GM21447 (cell line): Measurements from ENCODE around the gene SLC35G4.
"Not testable (repeated sequence)": the region's sequence is repeated elsewhere in the genome, so short reads cannot be mapped to it uniquely, and the experiment has no call there.

Experiments
- ATAC-seq: cut with Tn5 transposase; IDR thresholded peaks from one replicate; pipeline ENCODE4 v1.9.1; 2021; ENCODE audit not compliant: unreplicated experiment

The SLC35G4 gene

DNA sequence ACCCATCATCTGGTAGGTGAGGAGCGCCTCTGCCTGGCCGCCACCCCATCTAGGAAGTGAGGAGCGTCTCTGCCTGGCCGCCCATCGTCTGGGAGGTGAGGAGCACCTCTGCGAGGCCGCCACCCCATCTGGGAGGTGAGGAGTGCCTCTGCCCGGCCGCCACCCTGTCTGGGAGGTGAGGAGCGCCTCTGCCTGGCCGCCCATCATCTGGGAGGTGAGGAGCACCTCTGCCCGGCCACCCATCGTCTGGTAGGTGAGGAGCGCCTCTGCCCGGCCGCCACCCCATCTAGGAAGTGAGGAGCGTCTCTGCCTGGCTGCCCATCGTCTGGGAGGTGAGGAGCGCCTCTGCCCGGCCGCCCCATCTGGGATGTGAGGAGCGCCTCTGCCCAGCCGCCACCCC lies 4.2 kb downstream of the SLC35G4 start:
- ATAC-seq: not testable (repeated sequence)

DNA sequence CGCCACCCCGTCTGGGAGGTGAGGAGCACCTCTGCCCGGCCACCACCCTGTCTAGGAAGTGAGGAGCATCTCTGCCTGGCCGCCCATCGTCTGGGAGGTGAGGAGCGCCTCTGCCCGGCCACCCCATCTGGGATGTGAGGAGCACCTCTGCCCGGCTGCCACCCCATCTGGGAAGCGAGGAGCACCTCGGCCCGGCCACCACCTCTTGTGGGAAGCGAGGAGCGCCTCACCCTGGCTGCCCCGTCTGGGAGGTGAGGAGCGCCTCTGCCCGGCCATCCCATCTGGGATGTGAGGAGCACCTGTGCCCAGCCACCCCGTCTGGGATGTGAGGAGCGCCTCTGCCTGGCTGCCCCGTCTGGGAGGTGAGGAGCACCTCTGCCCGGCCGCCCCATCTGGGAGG lies 4.6 kb downstream of the SLC35G4 start:
- ATAC-seq: not testable (repeated sequence)

DNA sequence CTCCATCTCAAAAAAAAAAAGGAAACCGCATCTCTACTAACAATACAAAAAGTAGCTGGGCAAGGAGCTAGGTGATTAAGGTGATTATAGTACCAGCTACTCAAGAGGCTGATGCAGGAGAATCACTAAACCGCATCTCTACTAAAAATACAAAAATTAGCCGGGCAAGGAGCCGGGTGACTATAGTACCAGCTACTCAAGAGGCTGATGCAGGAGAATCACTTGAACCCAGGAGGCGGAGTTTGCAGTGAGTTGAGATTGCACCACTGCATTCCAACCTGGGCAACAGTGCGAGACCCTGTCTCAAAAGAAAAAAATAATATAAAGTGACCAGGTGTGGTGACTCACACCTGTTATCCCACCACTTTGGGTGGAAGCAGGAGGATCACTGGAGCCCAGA lies 5.6 kb downstream of the SLC35G4 start:
- not testable (repeated sequence) for ATAC-seq

DNA sequence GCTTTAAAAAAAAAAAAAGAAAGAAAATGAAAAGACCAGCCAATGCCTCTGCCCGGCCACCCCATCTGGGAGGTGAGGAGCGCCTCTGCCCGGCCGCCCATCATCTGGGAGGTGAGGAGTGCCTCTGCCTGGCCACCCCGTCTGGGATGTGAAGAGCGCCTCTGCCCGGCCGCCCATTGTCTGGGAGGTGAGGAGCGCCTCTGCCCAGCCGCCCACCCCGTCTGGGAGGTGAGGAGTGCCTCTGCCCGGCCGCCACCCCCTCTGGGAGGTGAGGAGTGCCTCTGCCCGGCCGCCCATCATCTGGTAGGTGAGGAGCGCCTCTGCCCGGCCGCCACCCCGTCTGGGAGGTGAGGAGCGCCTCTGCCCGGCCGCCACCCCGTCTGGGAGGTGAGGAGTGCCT lies 37.9 kb downstream of the SLC35G4 start:
- ATAC-seq: not testable (repeated sequence)

DNA sequence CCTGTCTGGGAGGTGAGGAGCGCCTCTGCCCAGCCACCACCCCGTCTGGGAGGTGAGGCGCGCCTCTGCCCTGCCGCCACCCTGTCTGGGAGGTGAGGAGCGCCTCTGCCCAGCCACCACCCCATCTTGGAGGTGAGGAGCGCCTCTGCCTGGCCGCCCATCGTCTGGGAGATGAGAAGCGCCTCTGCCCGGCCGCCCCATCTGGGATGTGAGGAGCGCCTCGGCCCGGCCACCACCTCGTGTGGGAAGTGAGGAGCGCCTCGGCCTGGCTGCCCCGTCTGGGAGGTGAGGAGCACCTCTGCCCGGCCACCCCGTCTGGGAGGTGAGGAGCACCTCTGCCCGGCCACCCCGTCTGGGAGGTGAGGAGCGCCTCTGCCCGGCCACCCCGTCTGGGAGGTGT lies 38.4 kb downstream of the SLC35G4 start:
- not testable (repeated sequence) for ATAC-seq

DNA sequence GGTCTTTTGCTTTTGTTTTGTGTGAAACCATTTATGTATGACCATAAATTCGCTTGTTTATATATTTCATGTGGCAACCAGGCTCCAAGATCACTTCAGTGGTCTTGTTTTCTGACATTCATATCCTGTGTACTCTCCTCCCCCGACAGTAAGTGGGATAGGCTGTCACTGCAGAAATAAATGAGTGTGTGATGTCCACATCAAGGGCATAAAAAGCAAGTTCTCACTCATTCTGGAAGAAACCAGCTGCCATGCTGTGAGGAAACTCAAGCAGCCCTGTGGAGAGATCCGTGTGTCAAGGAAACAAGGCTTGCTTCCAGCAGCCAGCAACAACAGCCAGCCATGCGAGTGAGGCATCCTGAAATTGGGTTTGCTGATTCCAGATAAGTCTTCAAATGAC lies 40.4 kb downstream of the SLC35G4 start:
- no peak for ATAC-seq

DNA sequence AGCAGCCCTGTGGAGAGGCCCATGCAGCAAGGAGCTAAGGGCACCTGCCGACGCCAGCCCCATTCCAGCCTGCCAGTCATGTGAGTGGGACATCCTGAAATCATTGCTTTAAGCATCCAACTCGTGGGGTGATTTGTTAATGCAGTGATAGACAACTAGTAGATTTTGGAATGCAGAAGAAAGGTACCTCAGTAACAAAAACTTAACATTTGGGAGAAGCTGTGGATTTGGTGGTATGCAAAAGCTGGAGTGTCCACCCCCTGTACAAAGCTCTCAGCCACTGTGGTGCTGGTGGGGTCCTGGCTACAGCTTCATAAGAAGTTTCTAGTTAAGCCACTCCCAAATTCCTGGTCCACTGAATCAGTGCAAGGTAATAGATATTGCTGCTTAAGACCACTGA lies 42.5 kb downstream of the SLC35G4 start:
- ATAC-seq: no peak

DNA sequence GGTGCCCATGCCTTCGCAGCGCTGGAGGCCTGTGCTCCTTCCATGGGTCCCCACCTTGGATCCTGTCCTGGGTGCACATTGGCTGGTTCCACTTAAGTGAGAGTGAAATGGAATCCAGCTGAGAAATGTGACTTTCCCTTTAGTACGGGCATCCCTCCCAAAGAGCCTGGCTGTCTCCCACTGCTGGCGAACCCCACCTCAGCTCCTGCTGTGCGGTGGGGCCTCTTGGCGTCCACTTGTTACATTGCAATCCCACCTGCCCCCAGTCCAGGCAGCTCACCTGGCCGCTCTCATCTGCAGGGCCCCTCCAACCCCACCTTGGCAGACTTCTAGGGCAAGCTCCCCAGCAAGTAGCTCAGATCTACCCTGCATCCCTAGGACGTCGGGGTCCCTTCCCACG lies 44.1 kb downstream of the SLC35G4 start:
- ATAC-seq: no peak

DNA sequence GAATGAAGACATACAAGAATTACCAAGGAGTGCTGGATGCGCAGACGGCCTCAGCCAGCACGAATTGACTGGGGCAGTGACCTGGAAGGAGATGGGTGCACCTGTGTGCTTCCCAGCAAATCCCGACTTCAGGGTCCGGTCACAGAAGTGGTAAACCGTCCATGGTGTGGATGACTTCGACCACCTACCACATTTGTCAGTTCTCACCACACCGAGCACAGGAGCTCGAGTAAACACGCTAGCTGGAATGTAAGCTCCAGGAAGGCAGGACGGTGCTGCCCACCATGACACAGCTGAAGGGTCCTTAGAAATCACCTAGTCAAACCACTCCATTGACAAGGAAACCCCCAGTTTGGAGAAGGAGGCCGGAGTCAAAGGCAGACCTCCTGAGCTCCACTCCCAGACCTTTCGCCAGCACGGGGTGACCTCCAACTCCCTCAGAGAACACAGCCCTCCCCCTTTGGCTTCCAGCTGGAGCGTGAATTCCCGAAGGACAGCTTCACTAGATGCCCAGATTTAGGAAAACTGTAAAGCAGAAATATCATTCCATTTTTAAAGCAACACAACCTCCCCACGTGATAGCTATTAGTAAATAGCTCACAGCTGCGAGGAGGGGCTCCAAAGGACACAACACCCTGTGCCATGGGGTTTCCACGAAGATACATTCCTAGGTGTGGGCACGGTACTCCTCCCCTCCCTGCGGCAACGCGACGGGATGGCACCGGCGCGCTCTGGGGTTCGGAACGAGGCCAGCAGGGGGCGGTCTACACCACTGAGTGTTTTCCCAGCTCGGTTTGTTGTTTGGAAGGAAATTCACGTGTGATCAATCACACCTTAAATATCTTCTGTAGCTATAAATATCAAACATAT lies 45.6 kb downstream of the SLC35G4 start:
- no peak for ATAC-seq

DNA sequence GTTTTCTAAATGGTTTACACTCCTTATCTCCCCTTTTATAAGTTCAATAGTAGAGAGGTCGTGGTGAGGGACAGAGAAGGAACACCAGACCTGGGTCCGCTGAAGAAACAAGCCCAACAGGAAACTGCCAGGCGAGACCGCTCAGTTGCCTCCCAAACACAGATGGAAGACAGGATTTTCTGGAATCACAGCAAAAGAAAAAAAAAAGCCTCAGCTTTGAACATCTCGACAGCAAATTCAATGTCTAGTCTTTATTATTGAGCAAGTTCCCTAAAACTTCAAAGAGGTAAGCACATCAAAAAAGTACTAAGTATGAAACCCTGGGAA lies 46.2 kb downstream of the SLC35G4 start:
- ATAC-seq: no peak

DNA sequence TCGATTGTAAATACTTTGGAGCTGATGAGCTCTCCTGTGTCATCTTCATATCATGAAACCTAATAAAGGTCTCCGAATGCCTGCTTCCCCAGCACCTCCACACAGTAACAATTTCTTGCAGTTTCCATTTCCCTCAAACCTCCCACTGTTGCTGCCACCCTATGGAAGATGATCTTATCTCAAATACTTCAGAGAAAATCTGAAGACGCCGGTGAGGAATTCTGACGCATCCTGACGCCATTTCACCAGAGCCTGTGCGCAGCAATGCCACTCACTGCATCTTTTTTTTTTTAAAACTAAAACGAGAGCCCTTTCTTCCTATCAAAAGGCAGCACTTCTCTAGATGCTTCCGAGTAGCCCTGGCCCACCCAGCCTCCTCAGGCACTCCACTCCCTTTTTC lies 47.8 kb downstream of the SLC35G4 start:
- no peak for ATAC-seq

DNA sequence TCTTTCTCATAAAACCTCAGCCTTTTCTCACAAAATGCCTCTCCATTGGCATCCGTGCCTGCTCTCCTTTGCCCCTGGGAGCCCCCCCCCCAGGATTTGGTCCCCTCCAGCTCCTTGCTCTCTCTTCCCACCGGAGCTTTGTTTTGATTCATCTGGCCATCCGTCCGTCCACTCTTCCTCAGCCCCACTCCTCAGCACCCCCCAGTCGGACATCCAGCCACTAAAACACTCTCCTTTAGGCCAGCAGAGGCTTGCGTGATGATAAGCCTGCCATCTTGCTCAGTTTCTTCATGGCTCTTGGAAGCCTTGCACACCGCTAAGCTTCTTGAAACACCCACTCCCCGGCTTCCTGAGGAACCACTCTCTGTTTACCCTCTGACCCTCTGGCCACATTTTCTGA lies 48.2 kb downstream of the SLC35G4 start:
- no peak for ATAC-seq

DNA sequence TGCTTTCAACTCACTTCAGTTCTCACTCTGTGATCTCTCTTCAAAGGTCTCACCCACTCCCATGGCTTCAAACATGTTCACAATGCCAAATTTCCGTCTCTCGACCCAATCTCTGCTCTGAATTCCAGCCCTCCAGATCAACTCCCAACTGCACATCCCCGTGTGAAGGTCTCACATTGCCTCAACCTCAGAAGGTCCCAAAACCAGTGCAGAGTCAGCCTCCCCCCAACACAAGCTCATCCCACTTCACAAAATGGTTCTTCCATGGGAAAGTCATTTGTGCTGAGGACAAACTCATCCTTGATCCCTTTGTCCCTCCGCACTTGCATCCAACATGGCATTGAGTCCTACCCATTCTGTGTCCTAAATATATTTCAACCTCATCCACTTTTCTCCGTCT lies 48.6 kb downstream of the SLC35G4 start:
- no peak for ATAC-seq

DNA sequence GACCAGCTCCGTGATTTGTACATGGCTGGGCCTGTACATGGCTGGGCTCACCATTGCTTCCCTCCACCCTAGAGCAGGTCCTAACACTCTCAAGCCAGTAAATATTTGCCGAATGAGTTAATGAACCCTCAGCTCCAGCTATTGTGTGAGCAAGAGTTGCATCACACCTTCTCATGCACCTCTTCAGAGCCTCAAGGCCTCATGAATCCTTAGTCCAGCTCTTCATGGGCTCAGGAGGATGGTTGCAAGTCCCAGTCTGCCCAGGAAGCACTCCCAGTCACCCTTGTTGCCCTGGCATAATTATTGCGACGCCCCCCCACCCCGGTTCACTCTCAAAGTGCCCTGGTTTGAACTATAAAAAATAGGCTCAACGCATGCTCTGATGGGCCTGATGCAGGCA lies 49.6 kb downstream of the SLC35G4 start:
- ATAC-seq: no peak
